H9 (cell line): Measurements from ENCODE around the gene DPH3. TPM values are rescaled to one million over a fixed set of nuclear protein-coding genes. Genes with fewer than 3 reads are reported as not detected.

Experiments used
- DNase-seq: peaks from one replicate; pipeline ENCODE4 v3.0.0-alpha.2; 2017
- H2AFZ ChIP-seq: one replicate; pipeline ENCODE4 v1.6.1; 2013; ENCODE audit warnings: mild to moderate bottlenecking, low read length, control low read depth, moderate library complexity
- H2AK5ac ChIP-seq: 2 replicates; pipeline ENCODE4 v1.6.1; 2013; ENCODE audit warnings: low read length, control low read depth, mixed read lengths; ENCODE audit not compliant: insufficient read length
- H2BK120ac ChIP-seq: one replicate; pipeline ENCODE4 v1.6.1; 2013; ENCODE audit warnings: low read depth, mild to moderate bottlenecking, low read length, control low read depth, inconsistent platforms; ENCODE audit not compliant: poor library complexity, severe bottlenecking
- H2BK12ac ChIP-seq: 2 replicates; pipeline ENCODE4 v1.6.1; 2013; ENCODE audit warnings: low read length, control low read depth, mixed read lengths, low read depth; ENCODE audit not compliant: insufficient read length
- H2BK15ac ChIP-seq: 2 replicates; pipeline ENCODE4 v1.6.1; 2013; ENCODE audit warnings: low read depth, low read length, control low read depth
- H2BK20ac ChIP-seq: one replicate; pipeline ENCODE4 v1.6.1; 2013; ENCODE audit warnings: low read depth, mild to moderate bottlenecking, low read length, control low read depth, inconsistent platforms; ENCODE audit not compliant: poor library complexity, severe bottlenecking
- H2BK5ac ChIP-seq: 2 replicates; pipeline ENCODE4 v1.6.1; 2013; ENCODE audit warnings: low read length, control low read depth, mixed read lengths; ENCODE audit not compliant: insufficient read length
- H3K14ac ChIP-seq: 2 replicates; pipeline ENCODE4 v1.6.1; 2013; ENCODE audit warnings: low read length, control low read depth; ENCODE audit not compliant: insufficient read depth
- H3K18ac ChIP-seq: 2 replicates; pipeline ENCODE4 v1.6.1; 2013; ENCODE audit warnings: low read depth, mild to moderate bottlenecking, mixed read lengths, low read length, control low read depth; ENCODE audit not compliant: insufficient read length
- H3K23ac ChIP-seq: 2 replicates; pipeline ENCODE4 v1.6.1; 2013; ENCODE audit warnings: low read length, control low read depth, mixed read lengths, low read depth; ENCODE audit not compliant: insufficient read length
- H3K23me2 ChIP-seq: 2 replicates; pipeline ENCODE4 v1.6.1; 2013; ENCODE audit warnings: low read depth, mild to moderate bottlenecking, mixed read lengths, low read length, control low read depth; ENCODE audit not compliant: insufficient read length, poor library complexity, severe bottlenecking
- H3K27ac ChIP-seq: 2 replicates; pipeline ENCODE4 v1.5.1; 2013; ENCODE audit warnings: low read length, control low read depth, mixed read lengths, low read depth; ENCODE audit not compliant: insufficient read length
- H3K27me3 ChIP-seq: 2 replicates; pipeline ENCODE4 v1.6.1; 2013; ENCODE audit warnings: low read length, control low read depth, inconsistent platforms; ENCODE audit not compliant: insufficient read depth
- H3K4ac ChIP-seq: 2 replicates; pipeline ENCODE4 v1.6.1; 2013; ENCODE audit warnings: low read depth, mild to moderate bottlenecking, control low read depth, inconsistent platforms, low read length, moderate library complexity
- H3K4me1 ChIP-seq: 2 replicates; pipeline ENCODE4 v1.6.1; 2013; ENCODE audit warnings: low read length, control low read depth, inconsistent platforms; ENCODE audit not compliant: insufficient read depth
- H3K4me2 ChIP-seq: 2 replicates; pipeline ENCODE4 v1.6.1; 2013; ENCODE audit warnings: low read length, control low read depth, mixed read lengths; ENCODE audit not compliant: insufficient read length, insufficient read depth
- H3K56ac ChIP-seq: 2 replicates; pipeline ENCODE4 v1.6.1; 2013; ENCODE audit warnings: low read depth, mild to moderate bottlenecking, mixed read lengths, low read length, control low read depth; ENCODE audit not compliant: insufficient read length
- H3K79me1 ChIP-seq: 2 replicates; pipeline ENCODE4 v1.6.1; 2013; ENCODE audit warnings: low read depth, mild to moderate bottlenecking, moderate library complexity, low read length, control low read depth, inconsistent platforms; ENCODE audit not compliant: insufficient read depth, poor library complexity, severe bottlenecking
- H3K79me2 ChIP-seq: 2 replicates; pipeline ENCODE4 v1.6.1; 2013; ENCODE audit warnings: low read length, control low read depth, inconsistent platforms; ENCODE audit not compliant: insufficient read depth
- H3K9ac ChIP-seq: 2 replicates; pipeline ENCODE4 v1.6.1; 2013; ENCODE audit warnings: low read length, control low read depth, mixed read lengths; ENCODE audit not compliant: insufficient read length; ENCODE audit errors: extremely low read depth
- H3K9me3 ChIP-seq: one replicate; pipeline ENCODE4 v1.6.1; 2013; ENCODE audit warnings: low read depth, low read length, inconsistent platforms; ENCODE audit not compliant: control insufficient read depth
- H3T11ph ChIP-seq: one replicate; pipeline ENCODE4 v1.6.1; 2013; ENCODE audit warnings: mild to moderate bottlenecking, low read length, control low read depth, inconsistent platforms
- H4K20me1 ChIP-seq: one replicate; pipeline ENCODE4 v1.6.1; 2013; ENCODE audit not compliant: control insufficient read depth, insufficient read length, insufficient read depth
- H4K5ac ChIP-seq: 2 replicates; pipeline ENCODE4 v1.6.1; 2013; ENCODE audit warnings: low read depth, mild to moderate bottlenecking, mixed read lengths, low read length, control low read depth; ENCODE audit not compliant: insufficient read length
- H4K8ac ChIP-seq: replicated peaks from 2 replicates; pipeline ENCODE4 v1.6.1; 2013; ENCODE audit warnings: low read length, control low read depth, mixed read lengths, low read depth; ENCODE audit not compliant: insufficient read length
- H4K91ac ChIP-seq: 2 replicates; pipeline ENCODE4 v1.6.1; 2013; ENCODE audit warnings: low read depth, mild to moderate bottlenecking, moderate library complexity, mixed read lengths, low read length, control low read depth; ENCODE audit not compliant: insufficient read length
- H3K27ac Mint-ChIP-seq, 3 experiments: 2 replicates in 2 of 3; 3 replicates in 1 of 3; pipeline ENCODE4 v1.8.0; 2020 to 2021; ENCODE audit warnings: mixed read lengths in 3 of 3, mild to moderate bottlenecking in 1 of 3, moderate library complexity in 1 of 3
- H3K27me3 Mint-ChIP-seq: 2 replicates; pipeline ENCODE4 v1.8.0; 2021; ENCODE audit warnings: low read depth, mild to moderate bottlenecking, moderate library complexity, mixed read lengths
- H3K36me3 Mint-ChIP-seq, 3 experiments: 2 replicates in 2 of 3; 3 replicates in 1 of 3; pipeline ENCODE4 v1.8.0; 2020 to 2021; ENCODE audit warnings: low read depth in 3 of 3, mixed read lengths in 3 of 3; ENCODE audit not compliant: insufficient read depth in 1 of 3
- H3K4me1 Mint-ChIP-seq, 2 experiments: 2 replicates each; pipeline ENCODE4 v1.8.0; 2020; ENCODE audit warnings: mixed read lengths in 2 of 2
- H3K4me3 Mint-ChIP-seq, 2 experiments: 2 replicates in 1 of 2; 3 replicates in 1 of 2; pipeline ENCODE4 v1.8.0; 2020 to 2021; ENCODE audit warnings: mild to moderate bottlenecking in 2 of 2, mixed read lengths in 2 of 2, moderate library complexity in 1 of 2
- H3K9me3 Mint-ChIP-seq, 2 experiments: 2 replicates in 1 of 2; 3 replicates in 1 of 2; pipeline ENCODE4 v1.8.0; 2020; ENCODE audit warnings: mild to moderate bottlenecking in 2 of 2, mixed read lengths in 2 of 2, moderate library complexity in 1 of 2
- CTCF ChIP-seq: fragments of 200-600 bp; sonication (generic); conservative IDR thresholded peaks from 3 replicates; pipeline ENCODE4 v1.8.0; 2021; ENCODE audit warnings: antibody characterized with exemption, mild to moderate bottlenecking
- WGBS: extraction: QIAGEN DNeasy Blood & Tissue Kit; methylation state at CpG from one replicate; pipeline ENCODE4 v1.1.7; 2013; ENCODE audit warnings: missing lambda C conversion rate, low lambda C conversion rate, mixed read lengths; ENCODE audit not compliant: insufficient read length; ENCODE audit errors: extremely low coverage; 5-methylcytosine and 5-hydroxymethylcytosine counted together
- total RNA-seq: library from RNA; stranded (reverse); gene quantifications from 2 replicates; pipeline ENCODE4 v1.2.1, GENCODE V29; 2021

Gene DPH3
- total RNA-seq, 1 experiment from 2014 or later, result 36.2 TPM

- TF ChIP-seq CTCF, result no peak
Observed at GRCh38 chr3:16305111-16305541, 40.4 kb upstream of the DPH3 start.

More at GRCh38 chr3:16305111-16305541, 40.4 kb upstream of the DPH3 start:
- Histone ChIP-seq H3K9me3 (no peaks in the 10 kb centered on the region), H2BK120ac (no peak overlapping the region), H3K4me1 (peaks cover 20% of the 10 kb centered on the region; the same call in 1 of the 2 replicates), H2BK20ac (no peak overlapping the region), H2AFZ (no peak overlapping the region), H3K23ac (no peak overlapping the region), H3K14ac (no peak overlapping the region), H3K9ac (no peak overlapping the region), H3K4ac (no peak overlapping the region), H2BK15ac (no peak overlapping the region), H4K8ac (no peak overlapping the region), H3K4me2 (no peak overlapping the region), H2AK5ac (no peak overlapping the region), H4K5ac (no peak overlapping the region), H4K91ac (no peak overlapping the region), H2BK12ac (no peak overlapping the region), H3K27me3 (no peaks in the 10 kb centered on the region), H3T11ph (no peak overlapping the region), H3K79me2 (no peaks in the 10 kb centered on the region), H3K18ac (no peak overlapping the region), H2BK5ac (no peak overlapping the region), H3K56ac (no peak overlapping the region), H4K20me1 (no peaks in the 10 kb centered on the region), H3K79me1 (no peaks in the 10 kb centered on the region), H3K23me2 (no peaks in the 10 kb centered on the region), H3K27ac (no peak overlapping the region)
- Mint-ChIP-seq H3K27ac (no peak overlapping the region), H3K4me3 (no peak overlapping the region), H3K9me3 (no peaks in the 10 kb centered on the region), H3K4me1 (peaks cover 37 to 38% of the 10 kb centered on the region in 2 experiments), H3K36me3 (peaks cover 16 to 23% (median 18%) of the 10 kb centered on the region in 3 experiments; a peak in 6 of 7 replicates), H3K27me3 (no peaks in the 10 kb centered on the region)
- WGBS, result no CpG with 5 or more reads among the region's 7 CpGs
- DNase-seq, result no peak
